Measurements from ENCODE around the gene TOP2A.
"Not testable (repeated sequence)": the region's sequence is repeated elsewhere in the genome, so short reads cannot be mapped to it uniquely, and the experiment has no call there.

TOP2A gene

DNA sequence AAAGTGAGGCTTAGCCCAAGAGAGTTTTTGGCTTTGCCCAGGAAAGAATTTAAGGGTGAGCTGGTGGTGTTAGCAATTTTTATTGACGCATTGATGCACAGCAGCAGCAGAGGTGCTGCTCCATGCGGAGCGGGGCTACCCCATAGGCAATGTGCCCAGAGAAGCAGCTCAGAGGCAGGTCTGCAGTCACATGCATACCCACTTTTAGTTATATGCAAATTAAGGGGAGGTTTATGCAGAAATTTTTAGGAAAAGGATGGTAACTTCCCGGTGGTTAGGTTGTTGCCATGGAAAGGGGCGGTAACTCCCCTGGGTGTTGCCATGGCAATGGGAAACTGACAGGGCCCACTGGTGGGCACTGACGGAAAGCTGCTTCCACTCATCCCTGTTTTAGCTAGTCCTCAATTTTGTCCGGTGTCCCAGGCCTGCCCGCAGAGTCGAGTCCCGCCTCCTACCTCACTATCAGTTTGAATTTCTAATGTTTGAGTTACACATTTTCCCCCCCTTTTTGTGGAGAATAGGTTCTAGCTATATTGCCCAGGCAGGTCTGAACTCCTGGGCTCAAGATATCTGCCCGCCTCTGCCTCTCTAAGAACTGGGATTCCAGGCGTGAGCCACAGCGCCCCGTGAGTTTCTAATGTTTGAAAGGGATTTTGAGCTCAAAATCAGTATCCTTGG is 42.7 kb downstream of the TOP2A start:
- peaks cover 4% of the 10 kb centered on the region for H3K36me3 Mint-ChIP-seq (ENCODE audit: insufficient read depth)
- H3K27me3 Mint-ChIP-seq = no peaks in the 10 kb centered on the region
- no peaks in the 10 kb centered on the region for H3K9me3 Mint-ChIP-seq
- ATAC-seq (replicated peaks; ENCODE audit: extremely low read depth, poor library complexity, severe bottlenecking) (no peak), DNase-seq (ENCODE audit: low spot score in 2 of 2) (no peak)
- H3K4me3 Mint-ChIP-seq = no peak overlapping the region
- H3K27ac Mint-ChIP-seq (ENCODE audit: low read depth) = no peak overlapping the region
- peaks cover 7% of the 10 kb centered on the region for H3K4me1 Mint-ChIP-seq

DNA sequence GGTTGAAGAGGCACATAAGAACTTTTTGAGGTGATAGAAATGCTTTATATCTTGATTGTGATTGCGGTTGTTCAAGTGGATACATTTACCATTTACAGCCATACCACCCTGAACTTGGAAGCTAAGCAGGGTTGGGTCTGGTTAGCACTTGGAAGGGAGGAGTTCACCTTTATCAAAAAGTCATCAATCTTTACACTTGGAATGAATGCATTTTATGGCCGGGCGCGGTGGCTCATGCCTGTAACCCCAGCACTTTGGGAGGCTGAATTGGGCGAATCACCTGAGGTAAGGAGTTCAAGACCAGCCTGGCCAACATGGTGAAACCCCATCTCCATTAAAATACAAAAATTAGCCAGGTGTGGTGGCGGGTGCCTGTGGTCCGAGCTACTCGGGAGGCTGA is 43.7 kb downstream of the TOP2A start:
- ATAC-seq (replicated peaks; ENCODE audit: extremely low read depth, poor library complexity, severe bottlenecking) (no peak), DNase-seq (ENCODE audit: low spot score in 2 of 2) (no peak)
- Mint-ChIP-seq H3K27ac (ENCODE audit: low read depth) (no peak overlapping the region), H3K9me3 (no peaks in the 10 kb centered on the region), H3K27me3 (no peaks in the 10 kb centered on the region), H3K4me1 (peaks cover 7% of the 10 kb centered on the region), H3K4me3 (no peak overlapping the region), H3K36me3 (ENCODE audit: insufficient read depth) (peaks cover 4% of the 10 kb centered on the region)

DNA sequence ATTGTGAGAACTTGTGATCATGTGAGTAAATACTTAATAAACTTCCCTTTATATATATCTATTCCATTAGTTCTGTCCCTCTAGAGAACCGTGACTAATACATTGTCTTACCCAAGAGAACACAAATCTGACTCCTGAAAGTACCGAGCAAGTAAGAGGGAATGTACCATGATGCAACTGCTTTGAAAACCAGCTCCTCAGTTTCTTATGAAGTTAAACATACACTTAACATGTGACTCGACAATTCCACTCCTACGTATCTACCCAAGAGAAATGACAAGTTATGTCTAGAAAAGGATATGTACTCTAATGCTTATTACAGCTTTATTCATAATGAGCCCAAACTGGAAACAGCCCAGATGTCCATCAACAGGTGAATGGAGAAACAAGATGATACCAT is 44.4 kb downstream of the TOP2A start:
- no peak overlapping the region for H3K4me3 Mint-ChIP-seq
- peaks cover 4% of the 10 kb centered on the region for H3K36me3 Mint-ChIP-seq (ENCODE audit: insufficient read depth)
- H3K9me3 Mint-ChIP-seq = no peaks in the 10 kb centered on the region
- ATAC-seq (replicated peaks; ENCODE audit: extremely low read depth, poor library complexity, severe bottlenecking) (no peak), DNase-seq (ENCODE audit: low spot score in 2 of 2) (no peak)
- no peak overlapping the region for H3K27ac Mint-ChIP-seq (ENCODE audit: low read depth)
- peaks cover 7% of the 10 kb centered on the region for H3K4me1 Mint-ChIP-seq
- H3K27me3 Mint-ChIP-seq = no peaks in the 10 kb centered on the region

DNA sequence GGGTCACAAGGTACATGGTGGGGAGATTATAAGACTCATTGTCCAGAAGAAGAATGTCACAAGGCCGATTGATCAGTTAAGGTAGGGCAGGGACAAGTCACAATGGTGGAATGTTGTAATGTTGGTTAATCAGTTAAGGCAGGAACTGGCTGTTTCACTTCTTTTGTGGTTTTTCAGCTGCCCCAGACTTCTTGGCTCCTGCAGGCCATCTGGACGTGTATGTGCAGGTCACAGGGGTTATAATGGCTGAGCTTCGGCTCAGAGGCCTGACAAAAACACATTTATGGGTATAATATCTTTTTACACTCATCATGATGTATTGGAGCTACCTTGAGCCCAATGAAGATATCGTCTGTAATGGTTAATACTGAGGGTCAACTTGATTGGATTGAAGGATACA is 45.1 kb downstream of the TOP2A start:
- not testable (repeated sequence) for H3K36me3 Mint-ChIP-seq (ENCODE audit: insufficient read depth); ATAC-seq (replicated peaks; ENCODE audit: extremely low read depth, poor library complexity, severe bottlenecking); H3K4me3 Mint-ChIP-seq; H3K9me3 Mint-ChIP-seq; H3K27me3 Mint-ChIP-seq; H3K4me1 Mint-ChIP-seq; DNase-seq (ENCODE audit: low spot score in 2 of 2); H3K27ac Mint-ChIP-seq (ENCODE audit: low read depth)

DNA sequence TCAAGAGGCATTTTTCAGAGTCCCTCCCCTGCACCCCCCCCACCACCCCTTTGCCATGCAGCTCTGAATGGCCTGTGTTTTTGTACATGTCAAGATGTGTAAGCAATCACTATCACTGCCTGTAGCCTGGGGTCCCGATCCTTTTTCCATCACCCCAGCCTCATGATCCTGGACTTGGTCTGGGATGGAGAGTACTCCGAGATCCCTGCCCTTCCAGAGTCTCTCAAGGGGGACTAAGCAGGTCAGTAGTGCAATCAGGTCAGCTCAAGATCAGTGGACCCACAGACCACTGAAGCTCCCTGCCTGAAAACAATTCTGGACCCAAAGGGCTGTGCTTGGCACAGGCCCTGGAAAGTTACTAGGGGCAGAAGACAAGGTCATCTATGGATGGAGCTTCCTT is 45.7 kb downstream of the TOP2A start:
- DNase-seq (ENCODE audit: low spot score in 2 of 2) = no peak
- H3K4me1 Mint-ChIP-seq = peaks cover 7% of the 10 kb centered on the region
- ATAC-seq (replicated peaks; ENCODE audit: extremely low read depth, poor library complexity, severe bottlenecking) = no peak
- H3K9me3 Mint-ChIP-seq = no peaks in the 10 kb centered on the region
- H3K4me3 Mint-ChIP-seq = no peak overlapping the region
- no peaks in the 10 kb centered on the region for H3K27me3 Mint-ChIP-seq
- H3K36me3 Mint-ChIP-seq (ENCODE audit: insufficient read depth) = peaks cover 2% of the 10 kb centered on the region
- no peak overlapping the region for H3K27ac Mint-ChIP-seq (ENCODE audit: low read depth)

DNA sequence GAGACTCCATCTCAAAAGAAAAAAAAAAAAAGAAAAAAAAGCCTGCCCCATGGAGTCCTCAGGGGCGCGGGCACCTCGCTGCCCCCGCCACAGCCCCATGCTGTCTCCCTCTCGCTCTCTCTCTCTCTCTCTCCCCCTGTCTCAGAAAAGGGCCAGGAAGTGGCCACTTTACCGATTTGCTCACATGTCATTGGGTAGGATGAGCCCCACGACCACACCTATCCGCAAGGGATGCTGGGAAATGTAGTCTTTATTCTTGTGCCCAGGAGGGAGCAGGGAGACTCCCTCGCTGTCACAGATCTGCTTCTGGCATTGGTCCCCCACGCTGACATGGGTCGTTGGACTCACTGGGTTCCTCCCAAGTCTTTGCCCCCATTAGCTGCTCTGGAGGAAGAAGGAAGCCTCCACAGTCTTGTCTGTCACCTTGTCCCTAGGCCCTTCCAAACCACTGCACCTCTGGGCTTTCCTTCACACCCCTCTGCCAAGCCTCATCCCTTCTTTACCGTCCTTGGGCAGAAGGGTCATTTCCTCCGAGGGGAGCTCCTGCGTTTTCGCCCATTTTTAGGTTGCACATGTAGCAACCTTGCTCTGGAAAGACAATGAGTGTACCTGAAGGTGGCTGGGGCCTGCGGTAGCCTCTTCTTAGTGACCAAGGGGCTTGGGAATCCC is 46.3 kb downstream of the TOP2A start:
- Mint-ChIP-seq H3K4me3 (peak overlapping the region; percentile 47), H3K36me3 (ENCODE audit: insufficient read depth) (peaks cover 1% of the 10 kb centered on the region), H3K9me3 (no peaks in the 10 kb centered on the region), H3K4me1 (peaks cover 7% of the 10 kb centered on the region), H3K27ac (ENCODE audit: low read depth) (peak overlapping the region; percentile 57), H3K27me3 (no peaks in the 10 kb centered on the region)
- ATAC-seq (replicated peaks; ENCODE audit: extremely low read depth, poor library complexity, severe bottlenecking) (peak; percentile 89), DNase-seq (ENCODE audit: low spot score in 2 of 2) (no peak)

DNA sequence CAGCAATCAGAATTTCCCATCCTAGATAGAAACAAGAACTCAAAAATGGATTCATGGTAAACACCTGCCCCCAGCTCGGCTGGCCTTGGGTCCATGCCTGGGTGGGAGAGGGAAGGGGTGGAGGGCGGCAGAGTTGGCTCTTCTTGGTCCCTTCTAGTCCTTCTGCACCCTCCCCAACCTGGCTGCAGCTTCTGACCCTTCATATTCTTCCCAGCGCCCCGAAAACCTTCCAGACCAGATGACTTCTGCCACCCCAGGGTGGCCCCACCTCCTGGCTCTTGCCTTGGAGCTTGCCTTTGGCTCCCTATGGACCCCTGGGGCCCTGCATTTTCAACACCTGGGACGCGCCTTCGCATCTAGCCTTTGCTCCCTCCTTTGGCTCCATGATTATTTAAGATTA is 47.8 kb downstream of the TOP2A start:
- H3K4me1 Mint-ChIP-seq = peaks cover 7% of the 10 kb centered on the region
- no peak for DNase-seq (ENCODE audit: low spot score in 2 of 2)
- no peak overlapping the region for H3K4me3 Mint-ChIP-seq
- no peaks in the 10 kb centered on the region for H3K27me3 Mint-ChIP-seq
- no peaks in the 10 kb centered on the region for H3K9me3 Mint-ChIP-seq
- peaks cover 1% of the 10 kb centered on the region for H3K36me3 Mint-ChIP-seq (ENCODE audit: insufficient read depth)
- ATAC-seq (replicated peaks; ENCODE audit: extremely low read depth, poor library complexity, severe bottlenecking) = no peak
- no peak overlapping the region for H3K27ac Mint-ChIP-seq (ENCODE audit: low read depth)

DNA sequence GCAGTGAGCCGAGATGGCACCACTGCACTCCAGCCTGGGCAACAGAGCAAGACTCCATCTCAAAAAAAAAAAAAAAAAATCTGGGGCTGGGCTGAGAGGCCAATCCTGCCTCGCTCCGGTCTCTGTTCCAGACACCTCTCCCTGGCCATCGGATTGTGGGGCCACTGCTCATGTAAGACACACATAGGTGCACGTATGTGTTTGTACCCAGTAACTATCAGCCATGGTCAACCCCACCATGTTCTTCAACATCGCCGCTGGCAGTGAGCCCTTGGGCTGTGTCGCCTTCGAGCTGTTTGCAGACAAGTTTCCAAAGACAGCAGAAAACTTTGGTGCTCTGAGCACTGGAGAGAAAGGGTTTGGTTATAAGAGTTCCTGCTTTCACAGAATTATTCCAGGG is 50.0 kb downstream of the TOP2A start:
- not testable (repeated sequence) for DNase-seq (ENCODE audit: low spot score in 2 of 2); H3K4me3 Mint-ChIP-seq; H3K27ac Mint-ChIP-seq (ENCODE audit: low read depth); H3K27me3 Mint-ChIP-seq; H3K9me3 Mint-ChIP-seq; ATAC-seq (replicated peaks; ENCODE audit: extremely low read depth, poor library complexity, severe bottlenecking); H3K36me3 Mint-ChIP-seq (ENCODE audit: insufficient read depth)
- peaks cover 14% of the 10 kb centered on the region for H3K4me1 Mint-ChIP-seq

DNA sequence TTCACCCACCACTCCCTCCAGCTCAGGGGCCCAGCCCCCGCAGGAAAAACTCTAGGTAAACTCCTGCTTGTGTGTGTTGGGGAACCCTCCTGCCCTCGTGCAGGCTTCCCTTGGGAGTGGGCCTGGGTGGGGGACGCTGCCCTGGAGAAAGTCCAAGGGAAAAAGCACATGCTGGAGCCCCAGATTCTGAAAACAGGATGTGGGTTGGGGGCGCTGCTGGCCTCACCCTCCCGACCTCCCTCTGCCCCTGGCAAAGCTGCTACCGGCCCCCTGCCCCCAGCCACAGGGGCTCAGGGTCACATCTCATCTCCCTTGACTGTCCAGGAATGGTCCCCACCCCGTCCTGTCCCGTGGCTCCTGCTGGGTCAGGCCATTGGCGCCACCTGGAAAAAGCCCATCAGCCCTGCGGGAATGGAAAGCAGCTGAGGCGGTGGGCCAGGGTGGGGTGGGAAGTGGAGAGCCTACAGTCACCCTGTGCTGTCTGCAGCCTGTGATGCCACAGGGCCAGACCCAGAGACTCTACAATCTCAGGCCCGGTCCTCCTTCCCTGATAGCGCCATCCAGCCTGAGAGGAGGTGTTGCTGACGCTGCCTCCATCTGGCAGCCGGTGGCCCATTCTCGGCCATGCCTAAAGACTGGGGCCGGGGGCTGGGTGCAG is 50.7 kb downstream of the TOP2A start:
- Mint-ChIP-seq H3K9me3 (no peaks in the 10 kb centered on the region), H3K4me1 (peaks cover 19% of the 10 kb centered on the region), H3K27me3 (no peaks in the 10 kb centered on the region), H3K4me3 (no peak overlapping the region), H3K36me3 (ENCODE audit: insufficient read depth) (peaks cover 2% of the 10 kb centered on the region), H3K27ac (ENCODE audit: low read depth) (no peak overlapping the region)
- ATAC-seq (replicated peaks; ENCODE audit: extremely low read depth, poor library complexity, severe bottlenecking) (no peak), DNase-seq (ENCODE audit: low spot score in 2 of 2) (no peak)

DNA sequence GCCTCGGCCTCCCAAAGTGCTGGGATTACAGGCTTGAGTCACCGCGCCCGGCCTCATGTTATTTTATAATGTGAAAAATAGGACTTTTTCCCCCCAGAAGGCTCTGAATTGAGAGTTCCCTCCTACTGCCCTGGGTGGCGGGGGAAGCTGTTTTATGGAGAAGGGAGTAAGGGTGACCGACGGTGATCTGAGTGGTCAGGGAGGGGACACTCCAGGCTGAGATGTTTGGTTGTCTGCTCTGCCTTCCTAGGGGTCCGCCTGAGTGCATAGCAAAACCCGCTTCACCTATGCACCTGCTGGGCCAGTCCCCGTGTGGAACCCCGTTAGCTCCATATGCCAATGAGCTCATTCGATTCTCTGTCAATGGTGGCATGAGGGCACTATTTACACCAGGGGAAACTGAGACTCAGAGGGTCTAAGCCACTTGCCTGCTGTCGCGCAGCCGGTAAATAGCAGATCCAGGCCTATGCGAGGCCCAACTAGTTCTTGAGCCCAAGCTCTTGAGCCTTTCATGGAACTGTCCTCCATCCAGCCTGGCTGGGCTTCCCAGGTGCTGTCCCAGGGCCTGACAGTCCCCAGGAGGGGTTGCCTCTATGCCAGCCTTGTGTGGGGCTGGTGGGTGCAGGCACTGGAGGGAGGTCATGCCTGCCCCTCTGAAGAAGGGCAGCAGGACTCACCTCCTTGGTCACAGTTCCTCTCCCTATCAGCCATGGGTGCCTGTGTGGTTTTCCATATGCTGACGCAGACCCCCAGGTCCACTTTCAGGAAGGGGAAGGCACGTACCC is 51.4 kb downstream of the TOP2A start:
- ATAC-seq (replicated peaks; ENCODE audit: extremely low read depth, poor library complexity, severe bottlenecking) = no peak

DNA sequence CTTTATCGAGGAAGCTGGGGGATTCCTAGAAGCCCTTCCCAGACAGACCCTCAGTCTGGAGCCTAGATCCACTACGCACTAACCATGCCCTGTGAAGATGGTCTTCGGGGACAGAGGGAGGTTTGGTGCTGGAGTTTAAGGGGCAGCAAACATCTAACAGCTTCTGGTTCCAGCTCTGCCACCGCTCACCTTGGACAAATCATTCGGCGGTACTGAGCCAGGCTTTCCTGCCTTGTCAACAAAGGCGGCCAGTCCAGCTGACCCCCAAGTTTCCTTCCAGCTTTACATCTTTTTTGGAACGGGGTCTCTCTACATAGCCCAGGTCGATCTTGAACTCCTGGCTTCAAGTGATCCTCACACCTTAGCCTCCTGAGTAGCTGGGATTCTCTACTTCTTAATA is 52.8 kb downstream of the TOP2A start:
- H3K27ac Mint-ChIP-seq (ENCODE audit: low read depth) = no peak overlapping the region
- no peaks in the 10 kb centered on the region for H3K9me3 Mint-ChIP-seq
- H3K4me1 Mint-ChIP-seq = peaks cover 13% of the 10 kb centered on the region
- H3K4me3 Mint-ChIP-seq = no peak overlapping the region
- DNase-seq (ENCODE audit: low spot score in 2 of 2) (no peak), ATAC-seq (replicated peaks; ENCODE audit: extremely low read depth, poor library complexity, severe bottlenecking) (no peak)
- peaks cover 12% of the 10 kb centered on the region for H3K27me3 Mint-ChIP-seq
- peaks cover 1% of the 10 kb centered on the region for H3K36me3 Mint-ChIP-seq (ENCODE audit: insufficient read depth)

More for the DNA sequence above, 51.4 kb downstream of the TOP2A start:
- no peak for DNase-seq (ENCODE audit: low spot score in 2 of 2)
- Mint-ChIP-seq H3K27ac (ENCODE audit: low read depth) (no peak overlapping the region), H3K27me3 (peaks cover 4% of the 10 kb centered on the region), H3K4me3 (no peak overlapping the region), H3K36me3 (ENCODE audit: insufficient read depth) (peaks cover 2% of the 10 kb centered on the region), H3K9me3 (no peaks in the 10 kb centered on the region), H3K4me1 (peaks cover 16% of the 10 kb centered on the region)

DNA sequence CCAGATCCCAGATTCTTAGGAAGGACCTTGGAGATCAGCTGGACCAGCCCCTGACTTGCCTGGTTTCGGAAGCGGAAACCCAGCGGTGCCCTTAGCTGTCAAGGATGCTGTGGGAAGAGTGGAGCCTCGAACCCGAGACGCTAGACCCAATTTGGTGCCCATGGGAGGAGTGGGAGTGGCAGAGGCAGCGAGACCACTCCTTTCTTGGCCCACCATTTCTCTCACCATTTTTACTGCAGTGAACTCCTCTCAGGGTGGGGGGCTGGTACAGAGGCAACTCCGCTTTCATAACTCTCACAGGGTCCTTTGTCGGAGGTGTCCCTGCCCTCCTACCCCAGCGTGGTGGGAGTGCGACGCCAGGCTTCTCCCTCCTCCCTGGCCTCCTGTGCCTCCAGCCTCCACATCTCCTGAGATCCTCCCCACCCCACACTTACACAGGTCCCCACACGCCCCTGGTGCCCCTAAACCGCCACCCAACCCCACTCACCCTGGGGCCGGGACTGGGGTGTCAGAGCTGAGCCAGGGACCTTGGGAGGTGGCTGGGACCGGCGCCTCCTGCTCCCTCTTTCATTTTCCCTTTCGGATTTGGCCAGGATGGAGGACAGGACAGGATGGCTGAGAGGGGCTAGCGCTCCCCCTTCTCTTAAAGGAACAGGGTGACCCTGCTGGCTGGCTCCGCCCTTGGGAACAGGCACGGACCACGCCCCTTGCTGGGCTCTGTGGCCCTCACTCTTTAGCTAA is 53.4 kb downstream of the TOP2A start, which contains the start of gene GJD3:
GJD3 (minus strand) TSS at position 617 of the 741 bp plus-strand sequence. CDS start 922 bp downstream, outside the sequence.
- Mint-ChIP-seq H3K27ac (ENCODE audit: low read depth) (no peak within 1 kb of the TSS), H3K36me3 (ENCODE audit: insufficient read depth) (peaks cover 1% of the 10 kb centered on the region), H3K4me3 (peak within 1 kb of the TSS; percentile 74), H3K4me1 (peaks cover 13% of the 10 kb centered on the region), H3K27me3 (peaks cover 12% of the 10 kb centered on the region), H3K9me3 (no peaks in the 10 kb centered on the region)
- DNase-seq (ENCODE audit: low spot score in 2 of 2) (no peak), ATAC-seq (replicated peaks; ENCODE audit: extremely low read depth, poor library complexity, severe bottlenecking) (no peak)

All from central memory CD8-positive, alpha-beta T cell (primary cell).